ENCODE data around the gene TCFL5. TPM values are rescaled to one million over a fixed set of nuclear protein-coding genes. Genes with fewer than 3 reads are reported as not detected.

TCFL5 gene
- total RNA-seq, 1 donor: 19.0 TPM

DNA sequence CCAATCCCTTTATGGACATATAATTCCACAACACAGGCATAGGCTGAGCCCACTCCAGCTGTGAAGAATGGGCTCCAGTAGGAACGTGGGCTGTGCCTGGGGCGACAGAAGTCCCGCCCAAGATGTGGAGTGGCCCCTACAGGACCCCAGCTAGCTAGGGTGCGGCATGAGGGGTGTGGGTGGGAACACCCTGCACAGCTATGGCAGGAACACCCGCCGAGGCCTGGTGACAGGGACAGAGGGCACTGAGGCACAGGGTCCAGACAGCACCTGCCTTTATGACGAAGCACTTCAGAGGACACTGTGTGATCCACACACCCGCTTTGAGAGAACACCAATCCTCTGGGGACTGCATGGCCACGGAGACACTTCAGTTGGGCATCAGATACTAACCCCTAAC, 28.2 kb upstream of the TCFL5 start:
- no peak for DNase-seq (ENCODE audit: low read depth)
- TF ChIP-seq, protein P1, sequence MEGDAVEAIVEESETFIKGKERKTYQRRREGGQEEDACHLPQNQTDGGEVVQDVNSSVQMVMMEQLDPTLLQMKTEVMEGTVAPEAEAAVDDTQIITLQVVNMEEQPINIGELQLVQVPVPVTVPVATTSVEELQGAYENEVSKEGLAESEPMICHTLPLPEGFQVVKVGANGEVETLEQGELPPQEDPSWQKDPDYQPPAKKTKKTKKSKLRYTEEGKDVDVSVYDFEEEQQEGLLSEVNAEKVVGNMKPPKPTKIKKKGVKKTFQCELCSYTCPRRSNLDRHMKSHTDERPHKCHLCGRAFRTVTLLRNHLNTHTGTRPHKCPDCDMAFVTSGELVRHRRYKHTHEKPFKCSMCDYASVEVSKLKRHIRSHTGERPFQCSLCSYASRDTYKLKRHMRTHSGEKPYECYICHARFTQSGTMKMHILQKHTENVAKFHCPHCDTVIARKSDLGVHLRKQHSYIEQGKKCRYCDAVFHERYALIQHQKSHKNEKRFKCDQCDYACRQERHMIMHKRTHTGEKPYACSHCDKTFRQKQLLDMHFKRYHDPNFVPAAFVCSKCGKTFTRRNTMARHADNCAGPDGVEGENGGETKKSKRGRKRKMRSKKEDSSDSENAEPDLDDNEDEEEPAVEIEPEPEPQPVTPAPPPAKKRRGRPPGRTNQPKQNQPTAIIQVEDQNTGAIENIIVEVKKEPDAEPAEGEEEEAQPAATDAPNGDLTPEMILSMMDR (IDR thresholded peaks at IDR 0.05; ENCODE audit: insufficient read depth, low read depth, low read length): no peak
- H3K4me3 ChIP-seq (ENCODE audit: low read depth, low read length): no peak overlapping the region

GRCh38 chr20:62889411-62889810, 27.8 kb upstream of the TCFL5 start:
- TF ChIP-seq, protein P1 (IDR thresholded peaks at IDR 0.05; ENCODE audit: insufficient read depth, low read depth, low read length): no peak
- DNase-seq (ENCODE audit: low read depth): no peak
- H3K4me3 ChIP-seq (ENCODE audit: low read depth, low read length): no peak overlapping the region

DNA sequence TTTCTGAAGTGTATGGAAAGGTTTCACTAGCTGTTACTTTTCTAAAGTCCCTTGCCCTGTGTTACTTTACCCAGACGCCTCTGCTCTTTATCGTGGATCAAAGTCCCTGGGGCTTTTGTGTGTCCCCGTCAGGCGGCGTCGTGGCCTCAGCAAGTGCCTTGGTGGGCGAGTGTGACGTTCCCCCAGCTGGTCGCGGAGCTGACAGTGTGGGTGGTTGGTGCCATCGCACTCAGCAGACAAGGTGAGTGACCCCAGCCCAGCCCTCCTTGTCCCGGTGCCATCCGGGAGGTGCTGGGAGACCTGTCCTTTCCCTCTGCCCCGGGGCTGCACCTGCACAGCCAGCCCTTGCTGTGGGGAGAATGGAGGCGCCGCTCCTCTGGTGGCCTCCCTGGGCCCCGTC, 27.3 kb upstream of the TCFL5 start:
- TF ChIP-seq, protein P1 (IDR thresholded peaks at IDR 0.05; ENCODE audit: insufficient read depth, low read depth, low read length): no peak
- no peak overlapping the region for H3K4me3 ChIP-seq (ENCODE audit: low read depth, low read length)
- DNase-seq (ENCODE audit: low read depth): no peak

GRCh38 chr20:62888406-62888805, 26.8 kb upstream of the TCFL5 start:
- DNase-seq (ENCODE audit: low read depth): no peak
- TF ChIP-seq, protein P1 (IDR thresholded peaks at IDR 0.05; ENCODE audit: insufficient read depth, low read depth, low read length): no peak

GRCh38 chr20:62887860-62888239, 26.2 kb upstream of the TCFL5 start:
- TF ChIP-seq, protein P1 (IDR thresholded peaks at IDR 0.05; ENCODE audit: insufficient read depth, low read depth, low read length): no peak
- H3K4me3 ChIP-seq (ENCODE audit: low read depth, low read length): no peak overlapping the region
- peak; percentile 14 for DNase-seq (ENCODE audit: low read depth)

More at GRCh38 chr20:62888406-62888805, 26.8 kb upstream of the TCFL5 start:
- H3K4me3 ChIP-seq (ENCODE audit: low read depth, low read length): no peak overlapping the region

- TF ChIP-seq, protein P1 (IDR thresholded peaks at IDR 0.05; ENCODE audit: insufficient read depth, low read depth, low read length): peak; percentile 40
- peak; percentile 98 for DNase-seq (ENCODE audit: low read depth)
These were observed 25.7 kb upstream of the TCFL5 start for GRCh38 chr20:62887152-62887859.

GRCh38 chr20:62886709-62887058, 25.1 kb upstream of the TCFL5 start:
- no peak overlapping the region for H3K4me3 ChIP-seq (ENCODE audit: low read depth, low read length)
- no peak for DNase-seq (ENCODE audit: low read depth)
- TF ChIP-seq, protein P1 (IDR thresholded peaks at IDR 0.05; ENCODE audit: insufficient read depth, low read depth, low read length): no peak

More at GRCh38 chr20:62887152-62887859, 25.7 kb upstream of the TCFL5 start:
- H3K4me3 ChIP-seq (ENCODE audit: low read depth, low read length): no peak overlapping the region

Measured in fibroblast of villous mesenchyme (primary cell).